Measurements from ENCODE around the gene MX1. TPM values are rescaled to one million over a fixed set of nuclear protein-coding genes. Genes with fewer than 3 reads are reported as not detected.
A peak's percentile ranks its signal among the peaks of the same experiment; 100 is the strongest.

MX1 gene
- total RNA-seq, 1 experiment from 2014 or later: 1.8 TPM

DNA sequence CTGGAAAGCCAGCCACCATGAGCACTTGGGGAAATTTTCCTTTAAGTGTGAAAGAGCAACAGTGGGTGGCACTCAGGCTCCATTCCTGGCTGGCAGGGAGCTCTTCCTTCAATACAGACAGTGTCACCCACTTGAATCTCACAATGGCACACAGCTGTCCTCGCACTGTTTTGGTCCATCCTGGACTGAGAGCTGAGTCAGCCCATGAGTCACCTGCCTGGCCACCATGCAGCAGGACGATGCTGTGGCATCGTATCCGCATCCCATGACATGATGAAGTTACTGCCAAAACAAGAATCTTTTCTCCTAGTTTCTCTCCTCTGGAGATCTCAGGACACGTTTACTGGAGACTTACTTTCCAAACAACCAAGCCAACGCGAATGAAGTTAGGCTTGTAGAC, 75.9 kb downstream of the MX1 start:
- POLR2A ChIA-PET: interaction anchor here (1.1 kb wide), 1 partner anchor 9 kb away, joined by 3 read pairs; no protein-coding TSS in a partner anchor
- peaks cover 88% of the 10 kb centered on the region for H3K27me3 Mint-ChIP-seq (ENCODE audit: insufficient read depth, unreplicated experiment)

DNA sequence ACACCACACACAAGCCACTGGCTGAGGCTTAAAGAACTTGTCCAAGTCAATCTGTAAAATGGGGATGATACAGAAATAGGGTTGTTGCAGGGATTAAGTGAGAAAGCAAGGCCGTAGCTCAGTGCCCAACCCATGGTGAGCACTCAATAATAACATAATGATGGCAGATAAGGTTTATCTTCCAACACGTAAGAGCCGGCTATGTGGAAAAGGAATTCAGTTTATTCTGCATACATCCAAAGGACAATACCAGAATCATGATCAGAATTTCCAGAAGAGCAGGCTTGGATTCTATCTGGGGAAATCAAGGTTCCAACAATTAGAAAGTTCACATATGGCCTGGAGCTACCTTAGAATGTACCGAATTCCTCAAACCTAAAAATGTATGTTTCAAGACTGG, 77.3 kb downstream of the MX1 start:
- no peak for DNase-seq (ENCODE audit: unreplicated experiment)
- CTCF ChIA-PET: no interaction called here
- POLR2A ChIA-PET: no interaction called here
- no TSS peak for BruUV-seq (replicated peaks)
- no peaks in the 10 kb centered on the region for H3K36me3 Mint-ChIP-seq (ENCODE audit: insufficient read depth, unreplicated experiment)
- H3K4me1 Mint-ChIP-seq (ENCODE audit: insufficient read depth, unreplicated experiment): no peaks in the 10 kb centered on the region
- H3K9me3 Mint-ChIP-seq (ENCODE audit: unreplicated experiment): no peaks in the 10 kb centered on the region
- intact Hi-C loops (cut with micrococcal nuclease): no loop called here
- no peak overlapping the region for H3K4me3 Mint-ChIP-seq (ENCODE audit: unreplicated experiment)
- H3K27ac Mint-ChIP-seq (ENCODE audit: low read depth, unreplicated experiment): no peak overlapping the region
- peaks cover 79% of the 10 kb centered on the region for H3K27me3 Mint-ChIP-seq (ENCODE audit: insufficient read depth, unreplicated experiment)
- TF ChIP-seq, protein P1, sequence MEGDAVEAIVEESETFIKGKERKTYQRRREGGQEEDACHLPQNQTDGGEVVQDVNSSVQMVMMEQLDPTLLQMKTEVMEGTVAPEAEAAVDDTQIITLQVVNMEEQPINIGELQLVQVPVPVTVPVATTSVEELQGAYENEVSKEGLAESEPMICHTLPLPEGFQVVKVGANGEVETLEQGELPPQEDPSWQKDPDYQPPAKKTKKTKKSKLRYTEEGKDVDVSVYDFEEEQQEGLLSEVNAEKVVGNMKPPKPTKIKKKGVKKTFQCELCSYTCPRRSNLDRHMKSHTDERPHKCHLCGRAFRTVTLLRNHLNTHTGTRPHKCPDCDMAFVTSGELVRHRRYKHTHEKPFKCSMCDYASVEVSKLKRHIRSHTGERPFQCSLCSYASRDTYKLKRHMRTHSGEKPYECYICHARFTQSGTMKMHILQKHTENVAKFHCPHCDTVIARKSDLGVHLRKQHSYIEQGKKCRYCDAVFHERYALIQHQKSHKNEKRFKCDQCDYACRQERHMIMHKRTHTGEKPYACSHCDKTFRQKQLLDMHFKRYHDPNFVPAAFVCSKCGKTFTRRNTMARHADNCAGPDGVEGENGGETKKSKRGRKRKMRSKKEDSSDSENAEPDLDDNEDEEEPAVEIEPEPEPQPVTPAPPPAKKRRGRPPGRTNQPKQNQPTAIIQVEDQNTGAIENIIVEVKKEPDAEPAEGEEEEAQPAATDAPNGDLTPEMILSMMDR (IDR thresholded peaks at IDR 0.05; ENCODE audit: unreplicated experiment): no peak

More for the DNA sequence above, 75.9 kb downstream of the MX1 start:
- Mint-ChIP-seq H3K9me3 (ENCODE audit: unreplicated experiment) (no peaks in the 10 kb centered on the region), H3K4me3 (ENCODE audit: unreplicated experiment) (no peak overlapping the region), H3K36me3 (ENCODE audit: insufficient read depth, unreplicated experiment) (no peaks in the 10 kb centered on the region), H3K27ac (ENCODE audit: low read depth, unreplicated experiment) (no peak overlapping the region), H3K4me1 (ENCODE audit: insufficient read depth, unreplicated experiment) (no peaks in the 10 kb centered on the region)
- DNase-seq (ENCODE audit: unreplicated experiment): peak; percentile 16
- TF ChIP-seq, protein P1 (IDR thresholded peaks at IDR 0.05; ENCODE audit: unreplicated experiment): no peak
- intact Hi-C loops (cut with micrococcal nuclease): no loop called here
- no TSS peak for BruUV-seq (replicated peaks)
- CTCF ChIA-PET: interaction anchor here (0.6 kb wide), 1 partner anchor 368 kb away, joined by 4 read pairs; no protein-coding TSS in a partner anchor

DNA sequence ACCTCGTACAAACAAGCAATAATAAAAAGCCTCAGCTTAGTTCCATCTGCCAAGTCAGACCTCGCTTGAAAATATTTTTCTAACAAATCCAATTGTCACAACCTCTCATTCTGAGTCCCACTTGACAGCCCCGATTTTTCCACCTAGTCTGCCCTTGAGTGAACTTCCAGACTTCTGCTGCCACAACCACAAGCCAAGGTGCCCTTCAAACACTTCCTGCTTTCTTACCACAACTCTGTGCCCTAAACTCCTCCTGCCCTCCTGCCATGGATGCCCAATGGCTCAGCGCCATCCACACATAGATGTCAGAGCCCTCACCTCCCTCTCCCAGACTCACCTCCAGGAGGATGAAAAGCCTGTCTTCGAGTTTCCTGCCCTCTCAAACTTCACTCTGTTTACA, 78.0 kb downstream of the MX1 start:
- Mint-ChIP-seq H3K36me3 (ENCODE audit: insufficient read depth, unreplicated experiment) (no peaks in the 10 kb centered on the region), H3K9me3 (ENCODE audit: unreplicated experiment) (no peaks in the 10 kb centered on the region), H3K4me3 (ENCODE audit: unreplicated experiment) (no peak overlapping the region), H3K27me3 (ENCODE audit: insufficient read depth, unreplicated experiment) (peaks cover 77% of the 10 kb centered on the region), H3K27ac (ENCODE audit: low read depth, unreplicated experiment) (no peak overlapping the region), H3K4me1 (ENCODE audit: insufficient read depth, unreplicated experiment) (no peaks in the 10 kb centered on the region)
- no peak for DNase-seq (ENCODE audit: unreplicated experiment)
- POLR2A ChIA-PET: no interaction called here
- intact Hi-C loops (cut with micrococcal nuclease): no loop called here
- CTCF ChIA-PET: no interaction called here
- BruUV-seq (replicated peaks): no TSS peak
- TF ChIP-seq, protein P1 (IDR thresholded peaks at IDR 0.05; ENCODE audit: unreplicated experiment): no peak

DNA sequence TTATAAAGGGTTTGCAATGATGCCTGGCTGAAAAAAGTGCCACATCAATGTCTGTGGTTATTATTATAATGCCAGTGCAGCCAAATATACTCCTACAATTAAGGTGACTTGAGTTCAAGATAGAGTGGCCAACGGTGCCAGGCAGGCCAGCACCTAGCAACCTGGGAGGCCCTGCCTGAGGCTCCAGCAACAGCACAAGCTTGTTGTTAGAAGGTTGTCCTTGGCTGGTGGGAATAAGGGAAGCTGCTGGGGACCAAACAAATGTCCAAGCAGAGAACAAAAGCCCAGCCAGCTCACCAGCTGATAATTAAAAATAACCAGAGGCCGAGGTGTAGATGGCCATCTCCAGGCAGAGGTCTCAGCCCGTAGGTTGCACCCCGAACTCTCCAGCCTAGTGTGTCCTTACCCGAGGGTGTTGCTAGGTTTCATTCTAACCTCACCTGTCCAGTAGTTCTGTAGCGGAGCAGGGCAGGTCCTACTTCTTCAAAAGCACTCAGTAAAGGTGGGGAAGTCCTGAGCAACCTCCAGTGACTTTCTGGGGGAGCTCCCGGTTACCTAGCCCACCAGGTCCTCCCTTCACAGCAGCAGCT, 80.1 kb downstream of the MX1 start:
- H3K9me3 Mint-ChIP-seq (ENCODE audit: unreplicated experiment): no peaks in the 10 kb centered on the region
- H3K27me3 Mint-ChIP-seq (ENCODE audit: insufficient read depth, unreplicated experiment): peaks cover 70% of the 10 kb centered on the region
- H3K4me1 Mint-ChIP-seq (ENCODE audit: insufficient read depth, unreplicated experiment): no peaks in the 10 kb centered on the region
- POLR2A ChIA-PET: no interaction called here
- no TSS peak for BruUV-seq (replicated peaks)
- DNase-seq (ENCODE audit: unreplicated experiment): no peak
- TF ChIP-seq, protein P1 (IDR thresholded peaks at IDR 0.05; ENCODE audit: unreplicated experiment): no peak
- no peaks in the 10 kb centered on the region for H3K36me3 Mint-ChIP-seq (ENCODE audit: insufficient read depth, unreplicated experiment)
- CTCF ChIA-PET: no interaction called here
- H3K4me3 Mint-ChIP-seq (ENCODE audit: unreplicated experiment): no peak overlapping the region
- H3K27ac Mint-ChIP-seq (ENCODE audit: low read depth, unreplicated experiment): no peak overlapping the region
- intact Hi-C loops (cut with micrococcal nuclease): no loop called here

All from MCF 10A (cell line).